Measurements from ENCODE around the gene PDE4D.

The PDE4D gene

DNA sequence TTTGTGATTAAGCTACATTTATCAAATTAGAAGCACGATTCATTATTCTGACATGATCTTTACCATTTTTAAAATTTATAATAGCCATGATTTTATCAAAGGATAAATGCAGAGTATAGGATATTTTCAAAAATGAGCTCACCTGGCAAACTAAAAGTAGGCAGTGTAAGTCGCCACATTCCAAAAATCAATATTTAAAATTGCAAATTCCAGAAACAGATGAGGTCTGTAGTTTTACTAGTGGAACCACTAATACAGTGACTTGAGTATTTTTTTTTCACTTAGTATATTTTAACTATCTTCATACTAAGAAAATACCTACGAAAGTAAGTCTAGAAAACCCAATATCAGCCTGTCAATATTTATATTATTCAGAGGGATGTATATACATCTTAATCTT is 164.2 kb downstream of the PDE4D start:
- Histone ChIP-seq H3K9me3 (ENCODE audit: control insufficient read depth, low read length) (no peaks in the 10 kb centered on the region), H2BK120ac (ENCODE audit: low read depth, low read length) (no peak overlapping the region), H2AFZ (ENCODE audit: low read depth, low read length) (no peak overlapping the region), H3K9ac (ENCODE audit: low read length) (no peak overlapping the region), H3K4ac (ENCODE audit: low read depth in 1 of 2, low read length in 2 of 2) (no peak overlapping the region), H3K23ac (ENCODE audit: low read length in 2 of 2) (no peak overlapping the region), H3K36me3 (ENCODE audit: control insufficient read depth in 1 of 2, insufficient read depth in 2 of 2, low read depth in 1 of 2, low read length in 2 of 2) (no peaks in the 10 kb centered on the region), H3K79me1 (replicated peaks; ENCODE audit: low read length, poor library complexity, severe bottlenecking) (peaks cover 2% of the 10 kb centered on the region), H3K4me3 (ENCODE audit: insufficient read depth in 1 of 2, low read depth in 1 of 2, low read length in 2 of 2) (no peak overlapping the region), H3K4me1 (ENCODE audit: control insufficient read depth, insufficient read depth, low read depth, low read length) (peaks cover 2% of the 10 kb centered on the region), H2BK12ac (ENCODE audit: low read length in 2 of 2) (no peak overlapping the region), H2BK5ac (ENCODE audit: low read depth, low read length, poor library complexity, severe bottlenecking) (no peak overlapping the region), H2BK15ac (ENCODE audit: low read depth, poor library complexity, severe bottlenecking) (no peak overlapping the region), H3K27me3 (ENCODE audit: control insufficient read depth in 1 of 2, insufficient read depth in 1 of 2, low read length in 2 of 2) (no peaks in the 10 kb centered on the region), H4K91ac (ENCODE audit: low read length) (no peak overlapping the region), H3K27ac (ENCODE audit: low read length, poor library complexity, severe bottlenecking) (no peak overlapping the region), H3K18ac (ENCODE audit: low read depth in 1 of 2, low read length in 2 of 2) (no peak overlapping the region), H3K4me2 (ENCODE audit: low read length, poor library complexity, severe bottlenecking) (no peak overlapping the region), H3K14ac (ENCODE audit: low read length in 2 of 2) (no peak overlapping the region), H4K8ac (ENCODE audit: low read length) (no peak overlapping the region), H2AK5ac (ENCODE audit: low read length, severe bottlenecking) (no peak overlapping the region)
- 100% methylated on average over 1 of the region's 3 CpGs for WGBS
- no peak for DNase-seq

DNA sequence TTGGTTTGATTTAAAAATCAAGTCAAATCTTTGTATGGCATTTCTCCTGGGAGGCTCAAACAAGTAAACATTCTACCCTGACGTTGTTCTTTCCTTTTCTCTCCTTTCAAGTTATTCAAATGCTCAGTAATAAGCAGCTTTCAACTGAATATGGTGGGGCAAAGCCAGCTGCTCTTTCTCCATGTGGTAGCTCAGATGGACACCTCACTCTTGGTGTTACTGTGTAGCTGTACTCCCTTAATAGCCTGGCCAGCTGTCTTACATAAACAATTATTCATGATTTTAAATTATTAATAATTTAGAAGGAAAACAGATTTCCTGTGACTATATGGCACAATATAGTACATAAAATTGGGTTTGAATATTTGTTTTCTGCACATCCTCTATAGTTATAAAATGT is 165.2 kb downstream of the PDE4D start:
- H3K4me2 ChIP-seq (ENCODE audit: low read length, poor library complexity, severe bottlenecking), result no peak overlapping the region
- H2BK15ac ChIP-seq (ENCODE audit: low read depth, poor library complexity, severe bottlenecking), result no peak overlapping the region
- H3K14ac ChIP-seq (ENCODE audit: low read length in 2 of 2), result no peak overlapping the region
- no peak overlapping the region for H4K91ac ChIP-seq (ENCODE audit: low read length)
- H2AK5ac ChIP-seq (ENCODE audit: low read length, severe bottlenecking), result no peak overlapping the region
- no peak overlapping the region for H3K9ac ChIP-seq (ENCODE audit: low read length)
- no peak overlapping the region for H3K4me3 ChIP-seq (ENCODE audit: insufficient read depth in 1 of 2, low read depth in 1 of 2, low read length in 2 of 2)
- no peaks in the 10 kb centered on the region for H3K9me3 ChIP-seq (ENCODE audit: control insufficient read depth, low read length)
- peaks cover 2% of the 10 kb centered on the region for H3K79me1 ChIP-seq (replicated peaks; ENCODE audit: low read length, poor library complexity, severe bottlenecking)
- no peak overlapping the region for H4K8ac ChIP-seq (ENCODE audit: low read length)
- H2BK120ac ChIP-seq (ENCODE audit: low read depth, low read length), result no peak overlapping the region
- no peak overlapping the region for H3K23ac ChIP-seq (ENCODE audit: low read length in 2 of 2)
- no peaks in the 10 kb centered on the region for H3K36me3 ChIP-seq (ENCODE audit: control insufficient read depth in 1 of 2, insufficient read depth in 2 of 2, low read depth in 1 of 2, low read length in 2 of 2)
- no peak overlapping the region for H3K18ac ChIP-seq (ENCODE audit: low read depth in 1 of 2, low read length in 2 of 2)
- no peak overlapping the region for H3K4ac ChIP-seq (ENCODE audit: low read depth in 1 of 2, low read length in 2 of 2)
- 60% methylated on average over 1 of the region's 1 CpG for WGBS
- no peak overlapping the region for H3K27ac ChIP-seq (ENCODE audit: low read length, poor library complexity, severe bottlenecking)
- no peak for DNase-seq
- H3K4me1 ChIP-seq (ENCODE audit: control insufficient read depth, insufficient read depth, low read depth, low read length), result peaks cover 2% of the 10 kb centered on the region
- no peak overlapping the region for H2BK5ac ChIP-seq (ENCODE audit: low read depth, low read length, poor library complexity, severe bottlenecking)
- no peak overlapping the region for H2BK12ac ChIP-seq (ENCODE audit: low read length in 2 of 2)
- no peak overlapping the region for H2AFZ ChIP-seq (ENCODE audit: low read depth, low read length)
- no peaks in the 10 kb centered on the region for H3K27me3 ChIP-seq (ENCODE audit: control insufficient read depth in 1 of 2, insufficient read depth in 1 of 2, low read length in 2 of 2)

- H4K91ac ChIP-seq (ENCODE audit: low read length), result no peak overlapping the region
- no peak overlapping the region for H3K14ac ChIP-seq (ENCODE audit: low read length in 2 of 2)
- no peak overlapping the region for H3K4me2 ChIP-seq (ENCODE audit: low read length, poor library complexity, severe bottlenecking)
- H3K36me3 ChIP-seq (ENCODE audit: control insufficient read depth in 1 of 2, insufficient read depth in 2 of 2, low read depth in 1 of 2, low read length in 2 of 2), result no peaks in the 10 kb centered on the region
- no peak overlapping the region for H2AFZ ChIP-seq (ENCODE audit: low read depth, low read length)
- H2BK15ac ChIP-seq (ENCODE audit: low read depth, poor library complexity, severe bottlenecking), result no peak overlapping the region
- H4K8ac ChIP-seq (ENCODE audit: low read length), result no peak overlapping the region
- no peak overlapping the region for H3K4me3 ChIP-seq (ENCODE audit: insufficient read depth in 1 of 2, low read depth in 1 of 2, low read length in 2 of 2)
- no peak overlapping the region for H2BK5ac ChIP-seq (ENCODE audit: low read depth, low read length, poor library complexity, severe bottlenecking)
- no peak overlapping the region for H3K18ac ChIP-seq (ENCODE audit: low read depth in 1 of 2, low read length in 2 of 2)
- H3K79me1 ChIP-seq (replicated peaks; ENCODE audit: low read length, poor library complexity, severe bottlenecking), result peaks cover 2% of the 10 kb centered on the region
- no peak overlapping the region for H2BK120ac ChIP-seq (ENCODE audit: low read depth, low read length)
- peaks cover 2% of the 10 kb centered on the region for H3K4me1 ChIP-seq (ENCODE audit: control insufficient read depth, insufficient read depth, low read depth, low read length)
- WGBS, result no CpG with 5 or more reads among the region's 2 CpGs
- DNase-seq, result no peak
- H3K4ac ChIP-seq (ENCODE audit: low read depth in 1 of 2, low read length in 2 of 2), result no peak overlapping the region
- no peak overlapping the region for H3K27ac ChIP-seq (ENCODE audit: low read length, poor library complexity, severe bottlenecking)
- H3K27me3 ChIP-seq (ENCODE audit: control insufficient read depth in 1 of 2, insufficient read depth in 1 of 2, low read length in 2 of 2), result no peaks in the 10 kb centered on the region
- no peak overlapping the region for H2AK5ac ChIP-seq (ENCODE audit: low read length, severe bottlenecking)
- H3K23ac ChIP-seq (ENCODE audit: low read length in 2 of 2), result no peak overlapping the region
- no peaks in the 10 kb centered on the region for H3K9me3 ChIP-seq (ENCODE audit: control insufficient read depth, low read length)
- H3K9ac ChIP-seq (ENCODE audit: low read length), result no peak overlapping the region
- H2BK12ac ChIP-seq (ENCODE audit: low read length in 2 of 2), result no peak overlapping the region
These were observed 166.3 kb downstream of the PDE4D start for GRCh38 chr5:59727186-59727585.

DNA sequence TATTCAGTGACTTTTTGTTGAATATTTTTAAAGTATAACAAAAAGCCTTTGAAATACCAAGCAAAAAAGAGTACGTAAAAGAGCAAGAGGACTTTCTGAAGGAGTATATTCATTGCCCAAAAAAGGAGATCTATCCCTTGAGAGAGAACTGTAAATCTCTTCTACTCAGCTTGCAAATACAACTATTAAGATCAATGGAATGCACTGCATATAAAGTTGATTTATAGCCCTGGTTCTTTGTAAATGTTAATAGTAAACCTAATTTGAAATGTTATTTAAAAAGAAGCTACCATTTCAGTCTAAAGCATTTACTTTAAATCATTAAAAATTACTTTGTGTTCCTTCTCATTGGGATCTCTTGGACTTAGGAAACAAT is 168.1 kb downstream of the PDE4D start:
- WGBS, result no CpG with 5 or more reads among the region's 1 CpG
- Histone ChIP-seq H2AK5ac (ENCODE audit: low read length, severe bottlenecking) (no peak overlapping the region), H2BK12ac (ENCODE audit: low read length in 2 of 2) (no peak overlapping the region), H3K14ac (ENCODE audit: low read length in 2 of 2) (no peak overlapping the region), H4K8ac (ENCODE audit: low read length) (no peak overlapping the region), H3K79me1 (replicated peaks; ENCODE audit: low read length, poor library complexity, severe bottlenecking) (peaks cover 2% of the 10 kb centered on the region), H3K23ac (ENCODE audit: low read length in 2 of 2) (no peak overlapping the region), H3K9ac (ENCODE audit: low read length) (no peak overlapping the region), H3K4ac (ENCODE audit: low read depth in 1 of 2, low read length in 2 of 2) (no peak overlapping the region), H3K4me2 (ENCODE audit: low read length, poor library complexity, severe bottlenecking) (no peak overlapping the region), H2BK5ac (ENCODE audit: low read depth, low read length, poor library complexity, severe bottlenecking) (peak overlapping the region; percentile 92), H3K9me3 (ENCODE audit: control insufficient read depth, low read length) (no peaks in the 10 kb centered on the region), H3K27ac (ENCODE audit: low read length, poor library complexity, severe bottlenecking) (peak overlapping the region; percentile 90), H2AFZ (ENCODE audit: low read depth, low read length) (no peak overlapping the region), H3K4me1 (ENCODE audit: control insufficient read depth, insufficient read depth, low read depth, low read length) (peaks cover 2% of the 10 kb centered on the region), H2BK15ac (ENCODE audit: low read depth, poor library complexity, severe bottlenecking) (no peak overlapping the region), H4K91ac (ENCODE audit: low read length) (no peak overlapping the region), H3K36me3 (ENCODE audit: control insufficient read depth in 1 of 2, insufficient read depth in 2 of 2, low read depth in 1 of 2, low read length in 2 of 2) (no peaks in the 10 kb centered on the region), H3K4me3 (ENCODE audit: insufficient read depth in 1 of 2, low read depth in 1 of 2, low read length in 2 of 2) (no peak overlapping the region), H3K18ac (ENCODE audit: low read depth in 1 of 2, low read length in 2 of 2) (no peak overlapping the region), H3K27me3 (ENCODE audit: control insufficient read depth in 1 of 2, insufficient read depth in 1 of 2, low read length in 2 of 2) (no peaks in the 10 kb centered on the region), H2BK120ac (ENCODE audit: low read depth, low read length) (no peak overlapping the region)
- peak; percentile 50 for DNase-seq

Data from mesenchymal stem cell (in vitro differentiated cells and primary cell).